K562 (cell line): ENCODE results near the gene TDRD9. TPM values are rescaled to one million over a fixed set of nuclear protein-coding genes. Genes with fewer than 3 reads are reported as not detected.

Source experiments
- ATAC-seq: fragments of 200-7000 bp; cut with Tn5 transposase; 3 replicates; pipeline ENCODE4 v1.9.1; 2020; ENCODE audit warnings: moderate library complexity
- BruUV-seq: library from RNA; stranded (reverse); fragments of 400-500 nt; replicated peaks from 2 replicates; lab custom pipeline; 2021; lab: Mats Ljungman, UMichigan
- CTCF ChIA-PET: fragments of 300-600 bp; formaldehyde crosslinking; extraction: SDS; loops from one replicate; lab custom pipeline; 2021; ENCODE audit warnings: low intra/inter-chr PET ratio; lab: Yijun Ruan, JAX
- POLR2A ChIA-PET: fragments of 300-600, 350-650 bp; sonication (Branson Sonifier 250); formaldehyde crosslinking; extraction: SDS; loops from one replicate; lab custom pipeline; 2021; ENCODE audit warnings: antibody characterized with exemption, inconsistent platforms; lab: Yijun Ruan, JAX
- DNase-seq, 4 experiments: peaks; one replicate each; pipeline versions ENCODE4 v3.0.0 to v3.0.0-alpha.2; 2011 to 2018; ENCODE audit warnings: low spot score in 3 of 4, mixed read lengths in 3 of 4; ENCODE audit errors: extremely low read depth in 1 of 4
- FAIRE-seq: peaks from 2 replicates; lab custom pipeline; 2011; peaks lifted over from hg19 to GRCh38; lab: Jason Lieb, UNC
- H2AFZ ChIP-seq: 2 replicates; pipeline ENCODE4 v1.6.0; 2011; ENCODE audit warnings: low read depth, low read length, control low read depth, inconsistent platforms
- H3K27ac ChIP-seq: fragments of 200-600 bp; 3 replicates; pipeline ENCODE4 v1.8.0; 2011; ENCODE audit warnings: low read depth, mild to moderate bottlenecking, control low read depth, inconsistent platforms, low read length, moderate library complexity, mixed read lengths; ENCODE audit errors: extremely low read depth
- H3K27me3 ChIP-seq, 2 experiments: fragments of 300-600 bp in 1 of 2; 2 replicates in 1 of 2; 3 replicates in 1 of 2; pipeline versions ENCODE4 v1.6.0 to v1.8.0; 2011; ENCODE audit warnings: inconsistent platforms in 2 of 2, low read length in 2 of 2, mild to moderate bottlenecking in 1 of 2, mixed read lengths in 1 of 2, moderate library complexity in 1 of 2; ENCODE audit not compliant: control insufficient read depth in 2 of 2, insufficient read depth in 2 of 2
- H3K36me3 ChIP-seq: fragments of 300-600 bp; 3 replicates; pipeline ENCODE4 v1.8.0; 2011; ENCODE audit warnings: mild to moderate bottlenecking, low read length, inconsistent platforms; ENCODE audit not compliant: control insufficient read depth, insufficient read depth
- H3K4me1 ChIP-seq, 2 experiments: fragments of 200-600 bp in 1 of 2; replicated peaks in 1 of 2; 2 replicates in 1 of 2; 3 replicates in 1 of 2; pipeline versions ENCODE4 v1.5.1 to v1.8.0; 2011; ENCODE audit warnings: inconsistent platforms in 2 of 2, low read length in 2 of 2, mild to moderate bottlenecking in 1 of 2, mixed read lengths in 1 of 2, moderate library complexity in 1 of 2; ENCODE audit not compliant: control insufficient read depth in 2 of 2, insufficient read depth in 2 of 2
- H3K4me2 ChIP-seq: 2 replicates; pipeline ENCODE4 v1.6.1; 2011; ENCODE audit warnings: low read length, control low read depth, inconsistent platforms, mixed read lengths; ENCODE audit not compliant: insufficient read depth
- H3K4me3 ChIP-seq: fragments of 200-600 bp; sonication (generic), shearing (Covaris generic); 2 replicates; pipeline ENCODE4 v1.5.1; 2016; ENCODE audit warnings: control low read depth, inconsistent platforms
- H3K79me2 ChIP-seq: fragments of 200-600 bp; 3 replicates; pipeline ENCODE4 v1.8.0; 2011; ENCODE audit warnings: low read length, inconsistent platforms; ENCODE audit not compliant: control insufficient read depth, insufficient read depth
- H3K9ac ChIP-seq, 2 experiments: 2 replicates each; pipeline versions ENCODE4 v1.6.0 to v1.6.1; 2011; ENCODE audit warnings: low read depth in 2 of 2, low read length in 2 of 2, control low read depth in 1 of 2, inconsistent platforms in 1 of 2, mild to moderate bottlenecking in 1 of 2, mixed read lengths in 1 of 2; ENCODE audit not compliant: insufficient read depth in 1 of 2
- H3K9me1 ChIP-seq: one replicate; pipeline ENCODE4 v1.6.0; 2011; ENCODE audit warnings: inconsistent platforms, mild to moderate bottlenecking, low read length, moderate library complexity; ENCODE audit not compliant: control insufficient read depth, insufficient read depth
- H3K9me3 ChIP-seq: replicated peaks from 2 replicates; pipeline ENCODE4 v1.5.1; 2011; ENCODE audit warnings: low read depth, low read length, inconsistent platforms; ENCODE audit not compliant: control insufficient read depth, insufficient read depth
- H4K20me1 ChIP-seq: replicated peaks from 2 replicates; pipeline ENCODE4 v1.6.1; 2011; ENCODE audit warnings: low read length, inconsistent platforms, mixed read lengths; ENCODE audit not compliant: control insufficient read depth, insufficient read depth
- ARID3B ChIP-seq: fragments of 250-450 bp; sonication (Bioruptor Pico); IDR thresholded peaks from 2 replicates; pipeline ENCODE4 v1.4.0; 2020; ENCODE audit warnings: borderline replicate concordance
- ATF7 ChIP-seq: fragments of 450-650 bp; IDR thresholded peaks from 2 replicates; pipeline ENCODE4 v1.7.1; 2014; ENCODE audit warnings: mild to moderate bottlenecking, moderate library complexity
- HNRNPK ChIP-seq: fragments of 200-400 bp; formaldehyde crosslinking; IDR thresholded peaks from one replicate; pipeline ENCODE4 v1.6.1; 2018; ENCODE audit warnings: mild to moderate bottlenecking, low read depth, low read length; ENCODE audit not compliant: poor library complexity, severe bottlenecking
- HNRNPL ChIP-seq: fragments of 200-400 bp; formaldehyde crosslinking; IDR thresholded peaks from 2 replicates; pipeline ENCODE4 v1.6.1; 2017; ENCODE audit warnings: low read depth, mild to moderate bottlenecking, low read length
- PRMT5 ChIP-seq: sonication (generic); formaldehyde crosslinking; IDR thresholded peaks from 2 replicates; pipeline ENCODE4 v1.5.0; 2020; ENCODE audit warnings: missing genetic modification reagents
- ZNF12 ChIP-seq: sonication (generic); formaldehyde crosslinking; IDR thresholded peaks from 2 replicates; pipeline ENCODE4 v1.4.0; 2020; ENCODE audit warnings: mild to moderate bottlenecking, missing genetic modification reagents
- WGBS: fragments of 100-300 bp; shearing (Covaris generic); methylation state at CpG from one replicate; pipeline ENCODE4 v1.1.6; 2016; ENCODE audit warnings: low coverage, mixed read lengths; ENCODE audit not compliant: insufficient coverage; ENCODE audit errors: missing lambda C conversion rate; 5-methylcytosine and 5-hydroxymethylcytosine counted together
- in situ Hi-C: fragments of 300-500 bp; cut with MboI; formaldehyde crosslinking; loops from 4 replicates; pipeline ENCODE4 v1.15.0; 2018; ENCODE audit warnings: inconsistent platforms, mixed read lengths
- intact Hi-C: fragments of 100-400 bp; cut with micrococcal nuclease; formaldehyde crosslinking; loops from 2 replicates; pipeline ENCODE4 v1.14.2; 2022
- polyA plus RNA-seq, 8 experiments: library from polyadenylated mRNA; depleted of rRNA in 4 of 8; stranded (reverse) in 5 of 8; unstranded in 3 of 8; fragments of >200 nt; fragmentation: Nextera tagmentation in 2 of 8; fragmentation: Illumina TruSeq in 1 of 8; extraction: Ambion mirVana in 2 of 8; extraction: Trizol in 1 of 8; gene quantifications; 2 replicates each; pipeline versions ENCODE4 v1.2.1 to v1.2.3, GENCODE V29; 2011 to 2014; ENCODE audit warnings: inconsistent platforms in 1 of 8, missing spikeins in 1 of 8
- total RNA-seq, 7 experiments: library from RNA; depleted of rRNA in 6 of 7; stranded (reverse); fragments of >200 nt in 6 of 7; fragmentation: Illumina TruSeq in 2 of 7; extraction: Trizol in 2 of 7; gene quantifications; 2 replicates each; pipeline versions ENCODE4 v1.2.1 to v1.2.3, GENCODE V29; 2011 to 2021; ENCODE audit warnings: low replicate concordance in 1 of 7
- TF ChIP-seq, protein P1 (sequence below): conservative IDR thresholded peaks from 2 replicates; pipeline ENCODE4 v1.6.1; 2011; ENCODE audit warnings: low read depth, mild to moderate bottlenecking, low read length; ENCODE audit not compliant: control insufficient read depth
- TF ChIP-seq, protein P2 (sequence below): fragments of 450-650 bp; IDR thresholded peaks from 2 replicates; pipeline ENCODE4 v1.6.1; 2016; ENCODE audit warnings: mild to moderate bottlenecking, moderate library complexity

Gene TDRD9
- total and polyA plus RNA-seq, 9 of the 15 experiments (the other 6 are each of a cell fraction or from before 2014, with no cell fraction given), result 0.04 to 0.14 (median 0.04) TPM; not detected in 5

DNA sequence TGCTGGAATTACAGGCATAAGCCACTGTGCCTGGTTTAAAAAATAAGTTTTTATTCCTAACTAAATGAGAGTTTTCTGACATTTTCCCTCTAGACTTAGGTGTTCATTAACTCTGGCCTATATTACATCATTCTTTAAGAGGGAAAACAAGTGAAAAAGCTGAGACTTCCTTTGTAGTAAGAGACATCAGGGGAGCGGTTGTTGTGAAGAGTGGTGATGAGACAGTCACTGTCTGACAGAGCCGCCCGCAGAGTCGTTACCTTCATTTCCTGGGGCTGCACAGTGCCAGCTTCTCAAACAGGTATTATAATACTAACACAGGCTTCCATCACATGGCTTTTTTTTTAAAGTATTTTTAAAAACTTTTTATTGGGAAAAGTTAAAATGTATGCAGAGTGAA lies 19.7 kb upstream of the TDRD9 start:
- Histone ChIP-seq H3K9me1 (no peaks in the 10 kb centered on the region), H3K9ac (no peak overlapping the region), H3K36me3 (peaks cover 22% of the 10 kb centered on the region; the same call in 2 of the 3 replicates), H3K4me2 (no peak overlapping the region), H3K4me3 (no peak overlapping the region), H3K4me1 (peaks cover 0 to 5% of the 10 kb centered on the region in 2 experiments; a peak in 2 of 5 replicates), H3K9me3 (no peaks in the 10 kb centered on the region), H3K27me3 (no peaks in the 10 kb centered on the region), H3K27ac (no peak overlapping the region), H3K79me2 (no peaks in the 10 kb centered on the region), H4K20me1 (no peaks in the 10 kb centered on the region), H2AFZ (no peak overlapping the region)
- POLR2A ChIA-PET, result interaction anchor here (0.9 kb wide), 1 partner anchor 57 kb away, joined by 3 read pairs; no protein-coding TSS in a partner anchor
- CTCF ChIA-PET, result no interaction called here
- DNase-seq (no peak), FAIRE-seq (no peak), ATAC-seq (no peak)
- TF ChIP-seq, protein P1, sequence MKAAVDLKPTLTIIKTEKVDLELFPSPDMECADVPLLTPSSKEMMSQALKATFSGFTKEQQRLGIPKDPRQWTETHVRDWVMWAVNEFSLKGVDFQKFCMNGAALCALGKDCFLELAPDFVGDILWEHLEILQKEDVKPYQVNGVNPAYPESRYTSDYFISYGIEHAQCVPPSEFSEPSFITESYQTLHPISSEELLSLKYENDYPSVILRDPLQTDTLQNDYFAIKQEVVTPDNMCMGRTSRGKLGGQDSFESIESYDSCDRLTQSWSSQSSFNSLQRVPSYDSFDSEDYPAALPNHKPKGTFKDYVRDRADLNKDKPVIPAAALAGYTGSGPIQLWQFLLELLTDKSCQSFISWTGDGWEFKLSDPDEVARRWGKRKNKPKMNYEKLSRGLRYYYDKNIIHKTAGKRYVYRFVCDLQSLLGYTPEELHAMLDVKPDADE, result no peak
- TF ChIP-seq ATF7, result no peak
- TF ChIP-seq, protein P2, sequence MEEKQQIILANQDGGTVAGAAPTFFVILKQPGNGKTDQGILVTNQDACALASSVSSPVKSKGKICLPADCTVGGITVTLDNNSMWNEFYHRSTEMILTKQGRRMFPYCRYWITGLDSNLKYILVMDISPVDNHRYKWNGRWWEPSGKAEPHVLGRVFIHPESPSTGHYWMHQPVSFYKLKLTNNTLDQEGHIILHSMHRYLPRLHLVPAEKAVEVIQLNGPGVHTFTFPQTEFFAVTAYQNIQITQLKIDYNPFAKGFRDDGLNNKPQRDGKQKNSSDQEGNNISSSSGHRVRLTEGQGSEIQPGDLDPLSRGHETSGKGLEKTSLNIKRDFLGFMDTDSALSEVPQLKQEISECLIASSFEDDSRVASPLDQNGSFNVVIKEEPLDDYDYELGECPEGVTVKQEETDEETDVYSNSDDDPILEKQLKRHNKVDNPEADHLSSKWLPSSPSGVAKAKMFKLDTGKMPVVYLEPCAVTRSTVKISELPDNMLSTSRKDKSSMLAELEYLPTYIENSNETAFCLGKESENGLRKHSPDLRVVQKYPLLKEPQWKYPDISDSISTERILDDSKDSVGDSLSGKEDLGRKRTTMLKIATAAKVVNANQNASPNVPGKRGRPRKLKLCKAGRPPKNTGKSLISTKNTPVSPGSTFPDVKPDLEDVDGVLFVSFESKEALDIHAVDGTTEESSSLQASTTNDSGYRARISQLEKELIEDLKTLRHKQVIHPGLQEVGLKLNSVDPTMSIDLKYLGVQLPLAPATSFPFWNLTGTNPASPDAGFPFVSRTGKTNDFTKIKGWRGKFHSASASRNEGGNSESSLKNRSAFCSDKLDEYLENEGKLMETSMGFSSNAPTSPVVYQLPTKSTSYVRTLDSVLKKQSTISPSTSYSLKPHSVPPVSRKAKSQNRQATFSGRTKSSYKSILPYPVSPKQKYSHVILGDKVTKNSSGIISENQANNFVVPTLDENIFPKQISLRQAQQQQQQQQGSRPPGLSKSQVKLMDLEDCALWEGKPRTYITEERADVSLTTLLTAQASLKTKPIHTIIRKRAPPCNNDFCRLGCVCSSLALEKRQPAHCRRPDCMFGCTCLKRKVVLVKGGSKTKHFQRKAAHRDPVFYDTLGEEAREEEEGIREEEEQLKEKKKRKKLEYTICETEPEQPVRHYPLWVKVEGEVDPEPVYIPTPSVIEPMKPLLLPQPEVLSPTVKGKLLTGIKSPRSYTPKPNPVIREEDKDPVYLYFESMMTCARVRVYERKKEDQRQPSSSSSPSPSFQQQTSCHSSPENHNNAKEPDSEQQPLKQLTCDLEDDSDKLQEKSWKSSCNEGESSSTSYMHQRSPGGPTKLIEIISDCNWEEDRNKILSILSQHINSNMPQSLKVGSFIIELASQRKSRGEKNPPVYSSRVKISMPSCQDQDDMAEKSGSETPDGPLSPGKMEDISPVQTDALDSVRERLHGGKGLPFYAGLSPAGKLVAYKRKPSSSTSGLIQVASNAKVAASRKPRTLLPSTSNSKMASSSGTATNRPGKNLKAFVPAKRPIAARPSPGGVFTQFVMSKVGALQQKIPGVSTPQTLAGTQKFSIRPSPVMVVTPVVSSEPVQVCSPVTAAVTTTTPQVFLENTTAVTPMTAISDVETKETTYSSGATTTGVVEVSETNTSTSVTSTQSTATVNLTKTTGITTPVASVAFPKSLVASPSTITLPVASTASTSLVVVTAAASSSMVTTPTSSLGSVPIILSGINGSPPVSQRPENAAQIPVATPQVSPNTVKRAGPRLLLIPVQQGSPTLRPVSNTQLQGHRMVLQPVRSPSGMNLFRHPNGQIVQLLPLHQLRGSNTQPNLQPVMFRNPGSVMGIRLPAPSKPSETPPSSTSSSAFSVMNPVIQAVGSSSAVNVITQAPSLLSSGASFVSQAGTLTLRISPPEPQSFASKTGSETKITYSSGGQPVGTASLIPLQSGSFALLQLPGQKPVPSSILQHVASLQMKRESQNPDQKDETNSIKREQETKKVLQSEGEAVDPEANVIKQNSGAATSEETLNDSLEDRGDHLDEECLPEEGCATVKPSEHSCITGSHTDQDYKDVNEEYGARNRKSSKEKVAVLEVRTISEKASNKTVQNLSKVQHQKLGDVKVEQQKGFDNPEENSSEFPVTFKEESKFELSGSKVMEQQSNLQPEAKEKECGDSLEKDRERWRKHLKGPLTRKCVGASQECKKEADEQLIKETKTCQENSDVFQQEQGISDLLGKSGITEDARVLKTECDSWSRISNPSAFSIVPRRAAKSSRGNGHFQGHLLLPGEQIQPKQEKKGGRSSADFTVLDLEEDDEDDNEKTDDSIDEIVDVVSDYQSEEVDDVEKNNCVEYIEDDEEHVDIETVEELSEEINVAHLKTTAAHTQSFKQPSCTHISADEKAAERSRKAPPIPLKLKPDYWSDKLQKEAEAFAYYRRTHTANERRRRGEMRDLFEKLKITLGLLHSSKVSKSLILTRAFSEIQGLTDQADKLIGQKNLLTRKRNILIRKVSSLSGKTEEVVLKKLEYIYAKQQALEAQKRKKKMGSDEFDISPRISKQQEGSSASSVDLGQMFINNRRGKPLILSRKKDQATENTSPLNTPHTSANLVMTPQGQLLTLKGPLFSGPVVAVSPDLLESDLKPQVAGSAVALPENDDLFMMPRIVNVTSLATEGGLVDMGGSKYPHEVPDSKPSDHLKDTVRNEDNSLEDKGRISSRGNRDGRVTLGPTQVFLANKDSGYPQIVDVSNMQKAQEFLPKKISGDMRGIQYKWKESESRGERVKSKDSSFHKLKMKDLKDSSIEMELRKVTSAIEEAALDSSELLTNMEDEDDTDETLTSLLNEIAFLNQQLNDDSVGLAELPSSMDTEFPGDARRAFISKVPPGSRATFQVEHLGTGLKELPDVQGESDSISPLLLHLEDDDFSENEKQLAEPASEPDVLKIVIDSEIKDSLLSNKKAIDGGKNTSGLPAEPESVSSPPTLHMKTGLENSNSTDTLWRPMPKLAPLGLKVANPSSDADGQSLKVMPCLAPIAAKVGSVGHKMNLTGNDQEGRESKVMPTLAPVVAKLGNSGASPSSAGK, result no peak
- TF ChIP-seq ARID3B, result no peak
- TF ChIP-seq PRMT5 (CRISPR knock-in tag), result no peak
- no peak for TF ChIP-seq HNRNPK
- no peak for TF ChIP-seq ZNF12 (CRISPR knock-in tag)
- no peak for TF ChIP-seq HNRNPL
- intact Hi-C loops, result no loop called here
- WGBS, result 100% methylated on average over 1 of the region's 4 CpGs
- no TSS peak for BruUV-seq
- in situ Hi-C loops, result no loop called here
